PC-3 (cell line): ENCODE data around the gene GGA3. TPM values are rescaled to one million over a fixed set of nuclear protein-coding genes. Genes with fewer than 3 reads are reported as not detected.

Experiments
- ATAC-seq: fragments of 200-7000 bp; cut with Tn5 transposase; 2 replicates; pipeline ENCODE4 v1.9.1; 2020; ENCODE audit warnings: mild to moderate bottlenecking, moderate library complexity
- BruUV-seq: library from RNA; stranded (reverse); fragments of 400-500 nt; replicated peaks from 2 replicates; lab custom pipeline; 2021; lab: Mats Ljungman, UMichigan
- CTCF ChIA-PET: fragments of 300-600 bp; sonication (Branson Sonifier 250); formaldehyde crosslinking; loops from one replicate; lab custom pipeline; 2022; ENCODE audit warnings: antibody characterized with exemption; lab: Charles Lee
- POLR2A ChIA-PET: fragments of 300-600 bp; sonication (Branson Sonifier 250); formaldehyde crosslinking; loops from one replicate; lab custom pipeline; 2022; ENCODE audit warnings: antibody characterized with exemption; ENCODE audit not compliant: unreplicated experiment; lab: Charles Lee
- DNase-seq: peaks from one replicate; pipeline ENCODE4 v3.0.0-alpha.2; 2015
- H2AFZ ChIP-seq: fragments of 300-600 bp; sonication (generic); 2 replicates; pipeline ENCODE4 v1.6.0; 2016; ENCODE audit warnings: antibody characterized with exemption, low read length
- H3F3A ChIP-seq: fragments of 300-600 bp; sonication (generic); one replicate; pipeline ENCODE4 v1.6.0; 2017; ENCODE audit warnings: antibody characterized with exemption, low read length, control low read depth, mild to moderate bottlenecking; ENCODE audit not compliant: unreplicated experiment
- H3K27ac ChIP-seq: fragments of 300-600 bp; sonication (generic); 2 replicates; pipeline ENCODE4 v1.5.1; 2016; ENCODE audit warnings: mild to moderate bottlenecking, low read length
- H3K27me3 ChIP-seq: fragments of 300-600 bp; sonication (generic); 2 replicates; pipeline ENCODE4 v1.6.1; 2016; ENCODE audit warnings: low read length, mixed read lengths
- H3K36me3 ChIP-seq: fragments of 300-600 bp; sonication (generic); 2 replicates; pipeline ENCODE4 v1.6.1; 2016; ENCODE audit warnings: low read depth, mixed run types, low read length, mixed read lengths
- H3K4me1 ChIP-seq: fragments of 300-600 bp; sonication (generic); 2 replicates; pipeline ENCODE4 v1.5.1; 2016; ENCODE audit warnings: low read length; ENCODE audit not compliant: insufficient read depth
- H3K4me2 ChIP-seq: fragments of 300-600 bp; sonication (generic); 2 replicates; pipeline ENCODE4 v1.6.0; 2016; ENCODE audit warnings: low read length
- H3K4me3 ChIP-seq: fragments of 300-600 bp; sonication (generic); 2 replicates; pipeline ENCODE4 v1.5.1; 2016; ENCODE audit warnings: mild to moderate bottlenecking, low read length, mixed read lengths
- H3K79me2 ChIP-seq: fragments of 300-600 bp; sonication (generic); 2 replicates; pipeline ENCODE4 v1.6.1; 2017; ENCODE audit warnings: low read length, mixed read lengths
- H3K9ac ChIP-seq: fragments of 300-600 bp; sonication (generic); 2 replicates; pipeline ENCODE4 v1.6.0; 2016; ENCODE audit warnings: mild to moderate bottlenecking, low read length
- H3K9me2 ChIP-seq: fragments of 300-600 bp; sonication (generic); replicated peaks from 2 replicates; pipeline ENCODE4 v1.6.1; 2016; ENCODE audit warnings: mixed run types, low read length, mixed read lengths
- H3K9me3 ChIP-seq: fragments of 300-600 bp; sonication (generic); 2 replicates; pipeline ENCODE4 v1.6.1; 2016; ENCODE audit warnings: low read length, mixed read lengths
- H4K20me1 ChIP-seq: fragments of 300-600 bp; sonication (generic); 2 replicates; pipeline ENCODE4 v1.6.1; 2016; ENCODE audit warnings: low read length, mixed read lengths
- CTCF ChIP-seq: fragments of 300-600 bp; sonication (generic); conservative IDR thresholded peaks from 2 replicates; pipeline ENCODE4 v1.5.1; 2017; ENCODE audit warnings: antibody characterized with exemption, low read depth, mild to moderate bottlenecking, low read length
- EZH2 ChIP-seq: fragments of 300-600 bp; sonication (generic); IDR thresholded peaks from one replicate; pipeline ENCODE4 v1.6.1; 2017; ENCODE audit warnings: antibody characterized with exemption, mild to moderate bottlenecking, low read length; ENCODE audit not compliant: unreplicated experiment
- EZH2phosphoT487 ChIP-seq: fragments of 300-600 bp; sonication (generic); IDR thresholded peaks from 2 replicates; pipeline ENCODE4 v1.6.1; 2018; ENCODE audit warnings: mild to moderate bottlenecking, antibody characterized with exemption, low read length, borderline replicate concordance
- intact Hi-C: fragments of 100-400 bp; cut with micrococcal nuclease; formaldehyde crosslinking; loops from 2 replicates; pipeline ENCODE4 v1.9.0; 2023
- total RNA-seq: library from RNA; depleted of rRNA; stranded (reverse); fragments of >200 nt; gene quantifications from 2 replicates; pipeline ENCODE4 v1.2.3, GENCODE V29; 2014

GGA3 gene
- total RNA-seq, 1 experiment from 2014 or later, result 38.8 TPM

- DNase-seq, result peak; percentile 76
- no peak for TF ChIP-seq EZH2phosphoT487
- peak; percentile 65 for TF ChIP-seq CTCF
- ATAC-seq, result peak; percentile 61
- peaks cover 20% of the 10 kb centered on the region for H3K4me1 ChIP-seq
- no peaks in the 10 kb centered on the region for H3K9me2 ChIP-seq
- no peaks in the 10 kb centered on the region for H3K27me3 ChIP-seq
- BruUV-seq, result TSS peak; percentile 34
- CTCF ChIA-PET, result interaction anchor here (0.5 to 3.0 kb wide), 22 partner anchors 9 to 526 kb away, joined by 3 to 60 read pairs (median 5); partner anchors contain the start of genes GGA3, GRB2, MRPS7 and SLC25A19
- peak overlapping the region; percentile 98 for H3K4me2 ChIP-seq
- no peaks in the 10 kb centered on the region for H4K20me1 ChIP-seq
- POLR2A ChIA-PET, result interaction anchor here (0.5 to 2.3 kb wide), 7 partner anchors 8 to 1296 kb away, joined by 3 to 33 read pairs (median 7); partner anchors contain the start of genes GGA3, MRPS7, SLC25A19 and SMIM5
- H3K4me3 ChIP-seq, result peak overlapping the region; percentile 97
- H3F3A ChIP-seq, result peaks cover 4% of the 10 kb centered on the region
- H2AFZ ChIP-seq, result peak overlapping the region; percentile 99
- H3K9ac ChIP-seq, result peak overlapping the region; percentile 88
- peak overlapping the region; percentile 43 for H3K27ac ChIP-seq
- peaks cover 21% of the 10 kb centered on the region for H3K79me2 ChIP-seq
- intact Hi-C loops, result loop anchor here (1.0 to 2.0 kb wide), 3 partner anchors 9 to 142 kb away; partner anchors contain the start of genes GGA3 and MRPS7
- H3K36me3 ChIP-seq, result peaks cover 15% of the 10 kb centered on the region
- no peaks in the 10 kb centered on the region for H3K9me3 ChIP-seq
Measured at GRCh38 chr17:75270218-75270965, 9.0 kb upstream of the GGA3 start.

GRCh38 chr17:75269844-75270217 is 8.4 kb upstream of the GGA3 start:
- ATAC-seq (peak; percentile 1), DNase-seq (peak; percentile 48)
- peak overlapping the region; percentile 88 for H3K9ac ChIP-seq
- no peaks in the 10 kb centered on the region for H3K9me3 ChIP-seq
- no TSS peak for BruUV-seq
- TF ChIP-seq EZH2phosphoT487 (no peak), EZH2 (no peak), CTCF (no peak)
- H3K4me3 ChIP-seq, result peak overlapping the region; percentile 97
- H3K79me2 ChIP-seq, result peaks cover 21% of the 10 kb centered on the region
- peak overlapping the region; percentile 43 for H3K27ac ChIP-seq
- peak overlapping the region; percentile 99 for H2AFZ ChIP-seq
- peaks cover 20% of the 10 kb centered on the region for H3K4me1 ChIP-seq
- H3K4me2 ChIP-seq, result peak overlapping the region; percentile 98
- no peaks in the 10 kb centered on the region for H4K20me1 ChIP-seq
- ChIA-PET CTCF (interaction anchor here (0.5 to 3.0 kb wide), 10 partner anchors 8 to 526 kb away, joined by 3 to 60 read pairs (median 3); partner anchors contain the start of genes GGA3, MRPS7 and SLC25A19), POLR2A (interaction anchor here (0.6 to 2.3 kb wide), 2 partner anchors 19 to 1297 kb away, joined by 7 to 23 read pairs; partner anchors contain the start of gene SLC25A19)
- no peaks in the 10 kb centered on the region for H3K9me2 ChIP-seq
- H3F3A ChIP-seq, result peaks cover 4% of the 10 kb centered on the region
- no peaks in the 10 kb centered on the region for H3K27me3 ChIP-seq
- intact Hi-C loops, result loop anchor here (1.0 to 2.0 kb wide), 3 partner anchors 9 to 143 kb away; partner anchors contain the start of genes GGA3 and MRPS7
- peaks cover 15% of the 10 kb centered on the region for H3K36me3 ChIP-seq
